ENCODE measurements around the gene CEP68. TPM values are rescaled to one million over a fixed set of nuclear protein-coding genes. Genes with fewer than 3 reads are reported as not detected.

CEP68 gene
- total RNA-seq, 1 donor from 2014 or later = 3.9 TPM

- no peak for TF ChIP-seq CTCF (IDR thresholded peaks at IDR 0.05; ENCODE audit: insufficient read depth, low read length, severe bottlenecking)
- DNase-seq (ENCODE audit: low read depth) (no peak), FAIRE-seq (no peak)
- Histone ChIP-seq H3K27me3 (ENCODE audit: control insufficient read depth, insufficient read depth, low read length) (no peaks in the 10 kb centered on the region), H3K4me3 (ENCODE audit: low read depth, low read length) (no peak overlapping the region), H3K36me3 (ENCODE audit: control insufficient read depth, insufficient read depth, low read length) (peaks cover 6% of the 10 kb centered on the region)
These were observed 51.3 kb downstream of the CEP68 start for GRCh38 chr2:65107530-65107929.

GRCh38 chr2:65108780-65109179, 52.6 kb downstream of the CEP68 start:
- TF ChIP-seq CTCF (IDR thresholded peaks at IDR 0.05; ENCODE audit: insufficient read depth, low read length, severe bottlenecking) = no peak
- Histone ChIP-seq H3K36me3 (ENCODE audit: control insufficient read depth, insufficient read depth, low read length) (peaks cover 6% of the 10 kb centered on the region), H3K4me3 (ENCODE audit: low read depth, low read length) (no peak overlapping the region), H3K27me3 (ENCODE audit: control insufficient read depth, insufficient read depth, low read length) (no peaks in the 10 kb centered on the region)
- FAIRE-seq (no peak), DNase-seq (ENCODE audit: low read depth) (no peak)

DNA sequence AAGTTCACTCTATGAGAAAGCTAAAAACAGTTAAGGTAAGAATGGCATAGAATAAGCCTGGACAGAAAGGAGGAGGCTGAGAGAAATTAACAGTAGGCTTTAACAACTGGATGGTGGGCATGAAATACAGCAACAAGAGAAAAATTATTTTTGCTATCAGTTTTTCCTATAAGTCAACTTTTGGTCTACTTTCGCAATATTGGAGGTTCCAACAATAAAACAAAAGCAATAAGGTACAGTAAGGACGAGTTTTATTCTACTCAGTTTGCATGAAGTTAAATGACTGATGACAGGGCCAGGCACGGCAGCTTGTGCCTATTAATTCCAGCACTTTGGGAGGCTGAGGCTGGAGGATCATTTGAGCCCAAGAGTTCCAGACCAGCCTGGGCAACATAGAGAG, 56.4 kb downstream of the CEP68 start:
- no peak for TF ChIP-seq CTCF (IDR thresholded peaks at IDR 0.05; ENCODE audit: insufficient read depth, low read length, severe bottlenecking)
- no peaks in the 10 kb centered on the region for H3K27me3 ChIP-seq (ENCODE audit: control insufficient read depth, insufficient read depth, low read length)
- FAIRE-seq = no peak
- H3K36me3 ChIP-seq (ENCODE audit: control insufficient read depth, insufficient read depth, low read length) = no peaks in the 10 kb centered on the region
- H3K4me3 ChIP-seq (ENCODE audit: low read depth, low read length) = no peak overlapping the region
- DNase-seq (ENCODE audit: low read depth) = no peak

- Histone ChIP-seq H3K27me3 (ENCODE audit: control insufficient read depth, insufficient read depth, low read length) (no peaks in the 10 kb centered on the region), H3K4me3 (ENCODE audit: low read depth, low read length) (no peak overlapping the region), H3K36me3 (ENCODE audit: control insufficient read depth, insufficient read depth, low read length) (no peaks in the 10 kb centered on the region)
- TF ChIP-seq CTCF (IDR thresholded peaks at IDR 0.05; ENCODE audit: insufficient read depth, low read length, severe bottlenecking) = no peak
- no peak for FAIRE-seq
- no peak for DNase-seq (ENCODE audit: low read depth)
These were observed 57.0 kb downstream of the CEP68 start for GRCh38 chr2:65113229-65113628.

DNA sequence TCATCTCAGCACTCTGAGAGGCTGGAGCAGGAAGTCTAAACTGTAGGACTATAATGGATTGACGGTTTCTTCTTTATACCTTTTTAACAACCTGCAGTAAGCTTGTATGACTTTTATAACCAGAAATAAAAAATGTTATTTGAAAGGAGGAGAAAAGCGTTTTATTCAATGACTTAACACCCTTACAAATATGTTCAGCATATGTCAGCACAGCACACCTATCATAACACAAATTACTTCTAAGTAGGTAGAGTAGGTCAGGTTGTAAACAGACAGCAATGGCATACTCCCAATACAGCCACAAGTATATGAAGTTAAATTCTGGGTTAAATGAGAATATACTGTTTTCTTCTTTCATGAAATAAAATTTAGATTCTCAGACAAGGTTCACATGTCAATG, 57.6 kb downstream of the CEP68 start:
- DNase-seq (ENCODE audit: low read depth) (no peak), FAIRE-seq (no peak)
- no peak for TF ChIP-seq CTCF (IDR thresholded peaks at IDR 0.05; ENCODE audit: insufficient read depth, low read length, severe bottlenecking)
- H3K4me3 ChIP-seq (ENCODE audit: low read depth, low read length) = no peak overlapping the region
- no peaks in the 10 kb centered on the region for H3K36me3 ChIP-seq (ENCODE audit: control insufficient read depth, insufficient read depth, low read length)
- H3K27me3 ChIP-seq (ENCODE audit: control insufficient read depth, insufficient read depth, low read length) = no peaks in the 10 kb centered on the region

GRCh38 chr2:65114921-65115320, 58.7 kb downstream of the CEP68 start:
- TF ChIP-seq CTCF (IDR thresholded peaks at IDR 0.05; ENCODE audit: insufficient read depth, low read length, severe bottlenecking) = no peak
- Histone ChIP-seq H3K36me3 (ENCODE audit: control insufficient read depth, insufficient read depth, low read length) (no peaks in the 10 kb centered on the region), H3K4me3 (ENCODE audit: low read depth, low read length) (no peak overlapping the region), H3K27me3 (ENCODE audit: control insufficient read depth, insufficient read depth, low read length) (no peaks in the 10 kb centered on the region)
- DNase-seq (ENCODE audit: low read depth) (no peak), FAIRE-seq (no peak)
